ENCODE data around the gene ABCB9. TPM values are rescaled to one million over a fixed set of nuclear protein-coding genes. Genes with fewer than 3 reads are reported as not detected.

Gene ABCB9
- total RNA-seq, 1 donor from 2014 or later: 4.2 TPM

GRCh38 chr12:122891661-122892525 is 74.4 kb downstream of the ABCB9 start:
- no peak overlapping the region for H3K4me3 ChIP-seq

GRCh38 chr12:122889761-122890520 is 76.3 kb downstream of the ABCB9 start:
- TF ChIP-seq POLR2A (IDR thresholded peaks at IDR 0.05) (no peak), POLR2AphosphoS5 (IDR thresholded peaks at IDR 0.05; ENCODE audit: insufficient read depth in 1 of 2, low read depth in 1 of 2) (no peak), CTCF (IDR thresholded peaks at IDR 0.05) (no peak)
- Histone ChIP-seq H3K4me3 (no peak overlapping the region), H3K27ac (peak overlapping the region; percentile 70), H3K27me3 (no peaks in the 10 kb centered on the region), H3K36me3 (no peaks in the 10 kb centered on the region), H3K4me1 (peaks cover 89% of the 10 kb centered on the region), H3K9me3 (no peaks in the 10 kb centered on the region)
- intact Hi-C loops (cut with DNase I): no loop called here
- no peak for DNase-seq (ENCODE audit: extremely low spot score in 2 of 2)

More at GRCh38 chr12:122891661-122892525, 74.4 kb downstream of the ABCB9 start:
- no peak for DNase-seq (ENCODE audit: extremely low spot score in 2 of 2)
- no peaks in the 10 kb centered on the region for H3K36me3 ChIP-seq
- peak overlapping the region; percentile 27 for H3K27ac ChIP-seq
- H3K9me3 ChIP-seq: no peaks in the 10 kb centered on the region
- intact Hi-C loops (cut with DNase I): no loop called here
- H3K27me3 ChIP-seq: no peaks in the 10 kb centered on the region
- H3K4me1 ChIP-seq: peaks cover 81% of the 10 kb centered on the region
- TF ChIP-seq POLR2A (IDR thresholded peaks at IDR 0.05): no peak
- peak in 1 of 2 donors; percentile 47 for TF ChIP-seq POLR2AphosphoS5 (IDR thresholded peaks at IDR 0.05; ENCODE audit: insufficient read depth in 1 of 2, low read depth in 1 of 2)

- H3K4me1 ChIP-seq: peaks cover 82% of the 10 kb centered on the region
- no peaks in the 10 kb centered on the region for H3K27me3 ChIP-seq
- peak in 1 of 2 donors; percentile 64 for TF ChIP-seq POLR2AphosphoS5 (IDR thresholded peaks at IDR 0.05; ENCODE audit: insufficient read depth in 1 of 2, low read depth in 1 of 2)
- no peak for TF ChIP-seq POLR2A (IDR thresholded peaks at IDR 0.05)
- intact Hi-C loops (cut with DNase I): no loop called here
- DNase-seq (ENCODE audit: extremely low spot score in 2 of 2): no peak
- peak overlapping the region; percentile 7 to 12 for H3K4me3 ChIP-seq
- H3K9me3 ChIP-seq: no peaks in the 10 kb centered on the region
- no peaks in the 10 kb centered on the region for H3K36me3 ChIP-seq
- H3K27ac ChIP-seq: peak overlapping the region; percentile 70
Observed at GRCh38 chr12:122888232-122888752, 78.0 kb downstream of the ABCB9 start.

- H3K36me3 ChIP-seq: no peaks in the 10 kb centered on the region
- TF ChIP-seq POLR2A (IDR thresholded peaks at IDR 0.05) (no peak), CTCF (IDR thresholded peaks at IDR 0.05) (no peak), POLR2AphosphoS5 (IDR thresholded peaks at IDR 0.05; ENCODE audit: insufficient read depth in 1 of 2, low read depth in 1 of 2) (no peak)
- H3K27ac ChIP-seq: peak overlapping the region; percentile 70
- no peaks in the 10 kb centered on the region for H3K9me3 ChIP-seq
- DNase-seq (ENCODE audit: extremely low spot score in 2 of 2): no peak
- peak overlapping the region; percentile 7 to 12 for H3K4me3 ChIP-seq
- H3K4me1 ChIP-seq: peaks cover 82% of the 10 kb centered on the region
- intact Hi-C loops (cut with DNase I): no loop called here
- no peaks in the 10 kb centered on the region for H3K27me3 ChIP-seq
Observed at GRCh38 chr12:122887819-122888212, 78.4 kb downstream of the ABCB9 start.

- H3K27ac ChIP-seq: peak overlapping the region; percentile 70
- no peaks in the 10 kb centered on the region for H3K36me3 ChIP-seq
- no peaks in the 10 kb centered on the region for H3K9me3 ChIP-seq
- intact Hi-C loops (cut with DNase I): no loop called here
- no peak for TF ChIP-seq CTCF (IDR thresholded peaks at IDR 0.05)
- TF ChIP-seq POLR2A (IDR thresholded peaks at IDR 0.05): no peak
- TF ChIP-seq POLR2AphosphoS5 (IDR thresholded peaks at IDR 0.05; ENCODE audit: insufficient read depth in 1 of 2, low read depth in 1 of 2): no peak
- DNase-seq (ENCODE audit: extremely low spot score in 2 of 2): no peak
- H3K4me1 ChIP-seq: peaks cover 82% of the 10 kb centered on the region
- peak overlapping the region in 1 of 2 donors; percentile 3 for H3K4me3 ChIP-seq
- H3K27me3 ChIP-seq: no peaks in the 10 kb centered on the region
Observed at GRCh38 chr12:122886851-122887818, 79.1 kb downstream of the ABCB9 start.
